Stimulated activated CD4-positive, alpha-beta T cell treated with anti-CD3 and anti-CD28 coated beads, Interleukin-1b, Interleukin-23, amount 100 ng/mL, for 1 hour (primary cell): Measurements from ENCODE around the gene CBLB.
"Not testable (repeated sequence)": the region's sequence is repeated elsewhere in the genome, so short reads cannot be mapped to it uniquely, and the experiment has no call there.

Experiments
- DNase-seq, 2 donors: peaks; one replicate each; pipeline ENCODE4 v3.0.0-alpha.2; 2020; ENCODE audit warnings: low read depth in 2 of 2

Gene CBLB

DNA sequence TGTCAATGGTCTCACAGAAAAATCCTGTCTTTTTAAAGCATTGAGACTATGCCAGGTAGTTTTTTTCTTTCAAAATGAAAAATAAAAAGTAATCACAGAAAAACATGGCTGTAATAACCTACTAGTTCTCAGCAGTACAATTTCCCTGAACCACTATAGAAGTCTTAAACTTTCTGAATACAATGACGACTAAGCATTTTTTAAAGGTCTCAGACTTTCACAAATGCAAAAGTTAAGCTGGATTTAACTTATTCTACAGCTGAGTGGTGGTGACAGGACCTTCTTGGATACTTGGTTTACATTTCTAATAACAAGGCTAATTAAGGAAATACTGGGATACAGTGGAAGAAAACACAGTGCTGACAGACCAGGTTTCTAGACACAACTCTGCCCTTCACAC lies 81.8 kb downstream of the CBLB start:
- no peak for DNase-seq

- DNase-seq: no peak
Observed at GRCh38 chr3:105786241-105786640, 82.6 kb downstream of the CBLB start.

DNA sequence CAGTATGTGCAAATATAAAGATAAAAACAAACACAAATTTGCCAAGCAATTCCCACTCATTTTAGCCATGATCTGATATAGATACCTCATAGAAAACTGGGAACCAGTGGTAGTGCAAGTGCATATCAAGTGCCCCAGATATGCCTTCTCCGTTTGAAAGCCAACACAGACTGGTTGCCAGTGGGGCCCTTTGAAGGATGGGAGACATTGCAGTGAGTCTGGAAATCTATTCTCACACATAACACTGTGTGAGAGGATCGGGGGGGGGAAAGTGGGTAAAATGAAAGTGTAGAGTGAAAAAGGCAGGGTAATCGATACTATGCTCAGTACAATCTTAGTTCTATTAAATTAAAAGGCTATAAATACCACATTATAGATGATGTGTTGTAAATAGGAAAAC lies 83.0 kb downstream of the CBLB start:
- DNase-seq: no peak

GRCh38 chr3:105783631-105784030 lies 85.2 kb downstream of the CBLB start:
- DNase-seq: no peak

- no peak for DNase-seq
Observed at GRCh38 chr3:105781871-105782270, 86.9 kb downstream of the CBLB start.

- DNase-seq: no peak
Observed at GRCh38 chr3:105780107-105780506, 88.7 kb downstream of the CBLB start.

- no peak for DNase-seq
Observed at GRCh38 chr3:105775368-105775767, 93.4 kb downstream of the CBLB start.

GRCh38 chr3:105774444-105775180 lies 94.2 kb downstream of the CBLB start:
- no peak for DNase-seq

GRCh38 chr3:105773291-105773690 lies 95.5 kb downstream of the CBLB start:
- no peak for DNase-seq

DNA sequence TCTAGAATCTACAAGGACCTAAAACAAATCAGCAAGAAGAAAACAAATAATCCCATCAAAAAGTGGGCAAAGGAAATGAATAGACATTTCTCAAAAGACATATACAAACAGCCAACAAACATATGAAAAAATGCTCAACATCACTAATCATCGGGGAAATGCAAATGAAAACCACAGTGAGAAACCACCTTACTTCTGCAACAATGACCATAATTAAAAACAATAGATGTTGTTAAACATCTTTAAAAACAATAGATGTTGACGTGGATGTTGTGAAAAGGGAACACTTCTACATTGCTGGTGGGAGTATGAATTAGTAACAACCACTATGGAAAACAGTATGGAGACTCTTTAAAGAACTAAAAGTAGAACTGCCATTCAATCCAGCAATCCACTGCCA lies 96.2 kb downstream of the CBLB start:
- DNase-seq: no peak

- DNase-seq: no peak
Observed at GRCh38 chr3:105771392-105771791, 97.4 kb downstream of the CBLB start.

DNA sequence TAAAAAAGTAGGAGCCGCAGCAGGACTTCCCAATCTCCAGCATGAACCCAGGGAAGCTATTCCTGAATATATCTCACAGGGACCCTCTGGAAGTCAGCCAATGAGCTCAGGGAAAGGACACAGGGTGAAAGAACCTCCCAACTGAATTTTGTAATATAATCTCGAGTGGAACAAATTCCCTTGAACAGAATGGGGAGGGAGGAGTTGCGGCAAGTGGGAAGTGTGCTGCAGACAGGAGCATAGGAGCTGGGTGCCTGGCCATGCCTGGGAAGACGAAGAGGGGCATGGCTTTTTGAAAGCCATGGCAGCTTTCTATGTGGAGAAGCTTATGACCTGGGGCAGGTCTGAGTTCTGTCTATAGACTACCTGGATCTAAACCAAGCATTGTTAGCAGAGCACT lies 98.4 kb downstream of the CBLB start:
- DNase-seq: no peak

DNA sequence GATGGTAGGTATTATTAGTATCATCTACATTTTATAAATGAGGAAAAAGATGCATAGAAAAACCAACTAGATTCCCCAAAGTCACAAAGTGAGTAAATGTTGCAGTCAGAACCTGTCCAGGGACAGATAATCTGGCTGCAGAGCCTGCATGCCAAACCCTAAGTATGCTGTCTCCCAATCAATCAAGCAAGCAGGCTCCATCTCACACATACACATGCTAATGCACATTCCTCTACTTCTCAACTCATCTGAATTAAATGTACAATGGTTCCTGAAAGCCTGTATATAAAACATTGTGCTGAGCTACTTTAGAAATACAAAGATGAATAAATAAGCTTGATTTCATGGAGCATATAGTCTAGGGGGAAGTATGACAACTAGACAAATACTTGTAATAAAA lies 101.0 kb downstream of the CBLB start:
- no peak for DNase-seq

- no peak for DNase-seq
Observed at GRCh38 chr3:105767216-105767615, 101.6 kb downstream of the CBLB start.

- DNase-seq: no peak
Observed at GRCh38 chr3:105765308-105765639, 103.5 kb downstream of the CBLB start.

DNA sequence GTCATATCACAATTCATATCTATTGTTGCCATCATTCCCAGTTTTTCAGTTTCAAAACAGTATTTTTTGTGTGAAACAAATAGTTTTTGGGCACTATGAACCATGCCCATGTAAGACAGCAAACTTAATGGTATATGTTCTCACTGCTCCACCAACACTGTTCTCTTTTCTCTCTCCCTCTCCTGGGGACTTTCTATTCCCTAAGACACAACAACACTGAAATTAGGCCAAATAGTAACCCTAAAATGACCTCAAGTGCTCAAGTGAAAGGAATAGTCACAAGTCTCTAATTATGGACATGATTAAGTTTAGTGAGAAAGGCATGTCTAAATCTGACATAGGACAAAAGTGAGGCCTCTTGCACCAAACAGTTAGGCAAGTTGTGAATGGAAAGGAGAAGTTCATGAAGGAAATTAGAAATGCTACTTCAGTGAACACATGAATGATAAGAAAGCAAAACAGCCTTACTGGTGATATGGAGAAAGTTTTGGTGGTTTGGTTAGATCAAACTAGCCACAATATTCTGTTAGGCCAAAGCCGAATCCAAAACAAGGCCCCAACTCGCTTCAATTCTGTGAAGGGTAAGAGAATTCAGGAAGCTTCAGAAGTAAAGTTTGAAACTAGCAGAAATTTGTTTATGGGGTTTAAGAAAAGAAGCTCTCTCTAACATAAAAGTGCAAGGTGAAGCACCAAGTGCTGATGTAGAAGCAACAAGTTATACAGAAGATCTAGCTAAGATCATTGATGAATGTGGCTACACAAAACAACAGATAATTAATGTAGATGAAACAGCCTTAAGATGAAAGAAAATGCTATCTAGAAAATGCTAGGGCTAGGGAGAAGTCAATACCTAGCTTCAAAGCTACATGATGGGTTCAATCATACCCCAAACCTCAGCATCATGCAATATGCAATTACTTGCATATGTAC lies 104.2 kb downstream of the CBLB start:
- no peak for DNase-seq

DNA sequence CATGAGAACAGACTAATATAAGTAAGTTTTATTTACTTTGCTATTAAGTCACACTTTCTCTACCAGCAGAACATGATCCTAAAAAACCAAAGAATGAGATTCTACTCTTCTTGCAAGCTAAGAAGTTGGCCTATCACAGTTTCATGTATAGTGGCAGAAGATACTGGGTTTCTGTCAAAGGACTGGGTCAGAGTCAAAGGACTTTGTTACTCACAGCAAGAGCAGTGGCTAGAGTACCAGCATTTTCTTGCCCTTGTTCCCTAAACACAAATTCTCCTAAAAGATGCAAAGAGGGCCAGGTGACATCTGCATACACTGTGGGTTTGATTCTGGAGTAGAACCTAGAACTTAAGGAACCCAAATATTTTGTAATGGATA lies 105.2 kb downstream of the CBLB start:
- no peak for DNase-seq

DNA sequence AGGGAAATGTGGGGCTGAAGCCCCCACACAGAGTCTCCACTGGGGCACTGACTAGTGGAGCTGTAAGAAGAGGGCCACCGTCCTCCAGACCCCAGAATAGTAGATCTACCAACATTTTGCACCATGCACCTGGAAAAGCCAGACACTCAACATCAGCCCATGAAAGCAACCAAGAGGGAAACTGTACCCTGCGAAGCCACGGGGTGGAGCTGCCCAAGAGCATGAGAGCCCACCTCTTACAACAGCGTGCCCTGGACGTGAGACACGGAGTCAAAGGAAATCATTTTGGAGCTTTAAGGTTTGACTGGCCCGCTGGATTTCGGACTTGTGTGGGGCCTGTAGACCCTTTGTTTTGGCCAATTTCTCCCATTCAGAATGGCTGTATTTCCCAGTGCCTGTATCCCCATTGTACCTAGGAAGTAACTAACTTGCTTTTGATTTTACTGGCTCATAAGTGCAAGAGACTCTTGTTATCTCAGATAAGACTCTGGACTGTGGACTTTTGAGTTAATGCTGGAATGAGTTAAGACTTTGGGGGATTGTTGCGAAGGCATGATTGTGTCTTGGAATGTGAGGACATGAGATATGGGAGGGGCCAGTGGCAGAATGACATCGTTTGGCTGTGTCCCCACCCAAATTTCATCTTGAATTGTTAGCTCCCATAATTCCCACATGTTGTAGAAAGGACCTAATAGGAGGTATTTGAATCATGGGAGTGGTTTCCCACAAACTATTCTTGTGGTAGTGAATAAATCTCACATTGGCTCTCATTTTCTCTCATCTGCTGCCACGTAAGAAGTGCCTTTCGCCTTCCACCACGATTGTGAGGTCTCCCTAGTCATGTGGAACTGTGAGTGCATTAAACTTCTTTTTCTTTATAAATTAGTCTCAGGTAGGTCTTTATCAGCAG lies 105.8 kb downstream of the CBLB start:
- no peak for DNase-seq

GRCh38 chr3:105762214-105762613 lies 106.6 kb downstream of the CBLB start:
- DNase-seq: not testable (repeated sequence)

DNA sequence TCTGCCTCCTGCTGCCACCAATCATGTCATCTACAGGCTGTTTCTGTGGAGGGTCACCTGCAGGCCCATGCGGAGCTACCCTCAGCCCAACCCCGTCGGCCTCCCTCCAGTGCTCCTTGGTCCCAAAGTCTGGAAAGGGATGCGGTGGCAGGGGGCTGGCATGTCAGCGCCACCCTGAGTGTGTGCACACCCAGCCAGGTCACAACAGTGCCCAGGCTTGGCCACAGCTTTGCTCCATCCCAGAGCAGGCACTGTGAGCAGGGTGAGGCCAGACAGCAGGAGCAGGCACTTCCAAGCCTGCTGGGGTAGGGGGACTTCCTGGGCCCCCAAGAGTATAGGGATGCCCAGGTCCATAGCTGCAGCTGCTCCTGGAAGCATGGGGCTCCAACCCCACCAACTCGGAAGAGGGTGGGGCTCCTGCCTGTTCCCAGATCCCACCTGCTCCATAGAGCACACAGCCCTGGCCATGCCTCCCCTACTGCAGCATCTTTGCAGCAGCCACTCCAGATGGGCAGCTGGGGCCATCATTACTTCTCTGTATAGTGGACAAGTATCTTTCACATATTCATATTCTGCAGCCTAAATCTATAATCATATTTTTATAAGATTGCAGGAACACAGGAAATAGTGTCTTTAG lies 109.3 kb downstream of the CBLB start:
- DNase-seq: no peak

GRCh38 chr3:105758451-105758850 lies 110.4 kb downstream of the CBLB start:
- no peak for DNase-seq
